Stimulated activated CD4-positive, alpha-beta T cell treated with anti-CD3 and anti-CD28 coated beads, Interleukin-2, amount 100 ng/mL, for 24 hours (primary cell): ENCODE data around the gene MN1.

Experiments used
- DNase-seq, 2 donors: peaks; one replicate each; pipeline ENCODE4 v3.0.0-alpha.2; 2020

The MN1 gene

GRCh38 chr22:27799015-27799826 lies 2.3 kb downstream of the MN1 start:
- no peak for DNase-seq

GRCh38 chr22:27798511-27799014 lies 3.0 kb downstream of the MN1 start:
- no peak for DNase-seq

- DNase-seq = no peak
Measured at GRCh38 chr22:27797520-27798391, 3.8 kb downstream of the MN1 start.

- DNase-seq = no peak
Measured at GRCh38 chr22:27796829-27797519, 4.6 kb downstream of the MN1 start.

- no peak for DNase-seq
Measured at GRCh38 chr22:27795696-27796517, 5.6 kb downstream of the MN1 start.

- no peak for DNase-seq
Measured at GRCh38 chr22:27795053-27795452, 6.5 kb downstream of the MN1 start.

- DNase-seq = no peak
Measured at GRCh38 chr22:27794226-27794625, 7.3 kb downstream of the MN1 start.

- no peak for DNase-seq
Measured at GRCh38 chr22:27793576-27793975, 8.0 kb downstream of the MN1 start.

GRCh38 chr22:27792452-27793161 lies 8.9 kb downstream of the MN1 start:
- no peak for DNase-seq

GRCh38 chr22:27791859-27792241 lies 9.7 kb downstream of the MN1 start:
- no peak for DNase-seq

GRCh38 chr22:27791159-27791858 lies 10.2 kb downstream of the MN1 start:
- no peak for DNase-seq

- DNase-seq = no peak
Measured at GRCh38 chr22:27790376-27791158, 11.0 kb downstream of the MN1 start.

- DNase-seq = no peak
Measured at GRCh38 chr22:27788500-27789288, 12.9 kb downstream of the MN1 start.

- no peak for DNase-seq
Measured at GRCh38 chr22:27786965-27787364, 14.6 kb downstream of the MN1 start.

GRCh38 chr22:27786291-27786932 lies 15.1 kb downstream of the MN1 start:
- DNase-seq = no peak

- no peak for DNase-seq
Measured at GRCh38 chr22:27785831-27786230, 15.7 kb downstream of the MN1 start.

GRCh38 chr22:27784120-27784475 lies 17.5 kb downstream of the MN1 start:
- DNase-seq = no peak

GRCh38 chr22:27783436-27784119 lies 18.0 kb downstream of the MN1 start:
- DNase-seq = no peak
